VCaP (cell line): ENCODE results near the gene SC5D.

Experiments
- H3K27ac ChIP-seq: fragments of 450-650 bp; 2 replicates; pipeline ENCODE4 v1.5.1; 2017
- TF ChIP-seq, protein P1 (sequence below): fragments of 450-650 bp; conservative IDR thresholded peaks from 2 replicates; pipeline ENCODE4 v1.5.1; 2017; ENCODE audit warnings: mild to moderate bottlenecking, moderate library complexity

Gene SC5D

DNA sequence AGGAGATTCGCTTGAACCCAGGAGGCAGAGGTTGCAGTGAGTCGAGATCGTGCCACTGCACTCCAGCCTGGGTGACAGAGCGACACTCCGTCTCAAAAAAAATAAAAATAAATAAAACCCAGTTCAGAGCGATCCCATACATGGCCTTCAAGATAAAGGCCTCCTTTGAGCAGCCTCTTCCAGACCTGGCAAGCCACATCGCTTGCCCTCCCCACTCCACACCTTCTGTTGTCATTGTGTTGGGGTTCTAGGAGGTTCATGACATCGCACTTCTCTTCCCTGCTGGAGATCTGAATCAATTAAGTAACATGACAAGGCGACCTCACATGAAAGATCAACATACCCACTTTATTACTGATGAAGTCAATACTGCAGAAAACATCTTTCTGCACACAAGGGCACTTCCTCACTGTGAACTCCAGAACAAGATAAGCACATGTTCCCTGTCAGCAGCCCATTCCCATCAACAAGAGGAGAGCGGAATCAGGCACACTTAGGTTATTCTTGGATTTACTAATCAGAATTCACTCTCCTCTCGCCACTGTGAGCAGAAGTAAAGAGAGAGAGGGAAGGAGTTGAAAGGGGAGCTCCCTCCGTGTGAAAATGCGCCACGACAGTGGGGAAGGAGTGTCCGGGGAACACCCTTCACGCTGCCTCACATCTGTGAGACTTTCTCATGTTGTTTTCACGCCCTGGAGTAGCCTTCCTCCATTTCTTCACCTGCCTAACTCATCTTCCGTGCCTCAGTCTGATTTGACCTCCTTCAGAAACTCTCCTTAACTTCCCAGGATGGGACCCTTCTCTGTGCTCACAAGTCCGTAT lies 38.3 kb downstream of the SC5D start:
- TF ChIP-seq, protein P1, sequence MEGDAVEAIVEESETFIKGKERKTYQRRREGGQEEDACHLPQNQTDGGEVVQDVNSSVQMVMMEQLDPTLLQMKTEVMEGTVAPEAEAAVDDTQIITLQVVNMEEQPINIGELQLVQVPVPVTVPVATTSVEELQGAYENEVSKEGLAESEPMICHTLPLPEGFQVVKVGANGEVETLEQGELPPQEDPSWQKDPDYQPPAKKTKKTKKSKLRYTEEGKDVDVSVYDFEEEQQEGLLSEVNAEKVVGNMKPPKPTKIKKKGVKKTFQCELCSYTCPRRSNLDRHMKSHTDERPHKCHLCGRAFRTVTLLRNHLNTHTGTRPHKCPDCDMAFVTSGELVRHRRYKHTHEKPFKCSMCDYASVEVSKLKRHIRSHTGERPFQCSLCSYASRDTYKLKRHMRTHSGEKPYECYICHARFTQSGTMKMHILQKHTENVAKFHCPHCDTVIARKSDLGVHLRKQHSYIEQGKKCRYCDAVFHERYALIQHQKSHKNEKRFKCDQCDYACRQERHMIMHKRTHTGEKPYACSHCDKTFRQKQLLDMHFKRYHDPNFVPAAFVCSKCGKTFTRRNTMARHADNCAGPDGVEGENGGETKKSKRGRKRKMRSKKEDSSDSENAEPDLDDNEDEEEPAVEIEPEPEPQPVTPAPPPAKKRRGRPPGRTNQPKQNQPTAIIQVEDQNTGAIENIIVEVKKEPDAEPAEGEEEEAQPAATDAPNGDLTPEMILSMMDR: no peak
- H3K27ac ChIP-seq: no peak overlapping the region

DNA sequence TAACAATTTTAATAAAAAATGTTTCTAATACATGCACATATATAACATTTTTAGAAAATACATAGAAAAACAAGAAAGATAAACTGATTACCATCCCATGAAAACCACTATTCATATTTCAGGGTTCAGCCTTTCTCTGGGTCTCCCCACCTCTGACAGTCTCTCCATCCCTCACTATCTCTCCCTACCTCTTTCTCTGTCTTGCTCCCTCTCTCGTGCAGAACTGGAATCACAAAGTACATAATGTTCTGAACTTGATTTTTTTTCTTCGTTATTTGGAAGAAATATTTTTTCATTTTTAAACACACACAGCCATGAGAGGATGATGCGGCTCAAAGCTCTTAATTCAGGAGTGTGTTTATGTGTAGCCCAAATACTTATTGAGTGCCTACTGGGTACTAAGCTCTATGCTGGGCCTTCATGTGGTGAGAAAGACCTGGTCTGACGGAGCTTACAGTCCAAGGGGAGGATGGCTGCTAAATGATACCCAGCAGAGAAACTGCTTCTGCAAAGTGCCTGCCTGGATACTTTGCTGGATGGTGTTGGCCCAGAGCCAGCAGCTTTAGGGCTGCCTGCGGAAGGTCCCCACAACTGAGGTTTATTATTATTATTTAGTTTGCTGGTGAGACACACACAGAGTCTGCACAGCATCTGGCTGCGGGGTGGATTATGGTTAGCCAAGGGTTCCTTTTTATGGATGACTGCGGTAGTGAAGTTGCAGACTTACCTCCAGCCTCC lies 42.6 kb downstream of the SC5D start:
- TF ChIP-seq, protein P1: peak; percentile 58

DNA sequence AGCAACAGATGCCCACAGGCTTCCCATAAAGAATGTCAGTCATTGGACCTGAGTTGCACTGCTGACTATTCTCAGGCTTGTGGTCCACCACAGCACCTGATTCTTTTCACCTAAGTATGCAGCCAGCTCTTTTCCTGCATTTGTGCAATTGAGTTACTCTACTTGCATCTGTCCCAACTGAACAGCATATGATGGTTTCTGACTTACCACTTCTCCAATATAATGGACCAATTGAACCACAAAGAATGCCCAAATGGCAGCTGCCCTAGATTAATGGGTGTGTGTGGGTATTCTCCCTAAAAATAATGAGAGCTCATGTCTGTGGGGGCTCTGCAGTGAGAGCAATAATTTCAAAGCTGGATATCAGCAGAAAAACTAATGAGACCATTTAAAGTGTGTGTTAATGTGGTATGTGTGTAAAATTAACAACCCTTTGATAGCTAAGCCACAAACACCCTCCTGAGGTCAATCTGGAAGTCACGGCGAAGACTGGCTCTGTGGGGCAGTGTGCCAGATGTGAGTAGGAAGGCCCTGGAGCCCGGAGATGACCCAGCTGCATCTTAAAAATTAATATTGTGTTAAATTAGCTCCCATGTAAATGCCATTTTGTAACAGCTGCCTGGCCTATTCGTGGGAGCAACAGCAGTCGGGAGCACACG lies 43.8 kb downstream of the SC5D start:
- TF ChIP-seq, protein P1: no peak

More for the DNA sequence above, 42.6 kb downstream of the SC5D start:
- no peak overlapping the region for H3K27ac ChIP-seq

DNA sequence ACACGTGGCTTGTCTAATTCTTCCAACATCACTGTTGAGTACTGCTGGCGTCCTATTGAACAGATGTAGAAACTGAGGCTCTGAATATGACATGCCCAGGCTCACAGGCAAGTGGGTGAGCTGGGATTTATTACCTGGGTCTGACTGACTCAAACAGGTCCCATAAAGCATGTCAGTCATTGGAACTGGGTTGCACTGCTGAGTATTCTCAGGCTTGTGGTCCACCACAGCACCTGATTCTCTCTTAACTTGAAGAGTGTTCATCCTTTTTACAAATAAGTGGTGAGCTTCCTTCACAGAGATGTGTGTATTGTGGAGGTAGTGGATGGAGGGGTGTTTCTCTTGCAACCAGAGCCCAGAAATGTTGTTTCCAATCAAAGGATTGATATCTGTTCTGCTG lies 44.5 kb downstream of the SC5D start:
- TF ChIP-seq, protein P1: no peak
- H3K27ac ChIP-seq: no peak overlapping the region

More for the DNA sequence above, 43.8 kb downstream of the SC5D start:
- H3K27ac ChIP-seq: no peak overlapping the region

DNA sequence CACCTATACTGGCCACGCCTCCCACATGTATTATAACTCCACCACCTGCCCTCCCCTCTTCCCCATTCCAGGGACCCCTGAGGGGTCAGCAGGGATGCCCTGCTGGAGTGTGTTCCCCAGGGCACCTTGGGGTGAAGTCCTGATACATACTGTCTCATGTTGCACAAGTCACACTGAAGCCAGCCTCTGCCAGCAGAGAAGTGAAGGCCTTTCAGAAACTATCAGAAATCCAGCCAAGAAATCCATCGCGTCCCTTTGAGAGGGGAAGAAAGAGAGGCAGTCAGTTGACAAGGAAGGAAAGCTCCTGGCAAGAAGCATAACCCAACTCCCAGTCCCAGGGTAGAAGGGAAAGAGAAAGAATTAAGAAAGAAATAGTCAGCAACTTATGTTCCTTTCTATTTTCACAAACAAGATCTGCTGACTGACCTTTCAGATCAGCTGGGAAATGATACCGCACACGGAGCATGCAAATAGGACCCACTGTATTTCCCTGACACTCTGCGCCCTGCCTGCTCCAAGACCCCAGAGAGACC lies 45.2 kb downstream of the SC5D start:
- TF ChIP-seq, protein P1: no peak
- no peak overlapping the region for H3K27ac ChIP-seq

DNA sequence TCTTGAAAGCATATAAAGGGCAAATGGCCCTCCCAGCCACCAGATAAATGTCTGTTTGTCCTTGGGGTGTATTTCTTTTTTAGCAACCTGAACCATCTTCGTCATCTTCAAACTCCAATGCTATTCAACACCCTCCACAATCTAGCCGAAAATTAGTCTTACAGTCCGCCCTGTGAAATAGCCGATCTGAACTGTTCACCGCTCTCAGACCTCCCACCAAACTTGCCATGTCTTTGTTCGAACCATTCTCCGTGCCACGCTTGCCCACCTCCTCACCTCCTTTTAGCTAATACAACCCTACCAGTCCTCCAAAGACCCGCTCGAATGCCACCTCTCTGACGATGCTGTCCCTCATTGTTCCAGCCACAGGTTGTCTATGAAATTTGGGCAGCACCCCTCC lies 46.0 kb downstream of the SC5D start:
- TF ChIP-seq, protein P1: no peak
- no peak overlapping the region for H3K27ac ChIP-seq
